Tibial artery (tissue), 4 donors: Measurements from ENCODE around the gene PLEKHG4B.

Experiments used
- DNase-seq, 2 donors: peaks; one replicate each; pipeline ENCODE4 v3.0.0-alpha.2; 2019
- H3K27ac ChIP-seq, 2 donors: fragments of 200-600 bp; sonication (generic) in 1 of 2; 1 replicate in 1 of 2; 2 replicates in 1 of 2; pipeline ENCODE4 v1.5.1; 2018 to 2019; ENCODE audit warnings: mild to moderate bottlenecking in 1 of 2
- H3K27me3 ChIP-seq, 2 donors: fragments of 200-600 bp; sonication (generic) in 1 of 2; one replicate each; pipeline versions ENCODE4 v1.5.1 to v1.6.0; 2016 to 2019
- H3K36me3 ChIP-seq, 3 donors: fragments of 200-600 bp; sonication (generic) in 2 of 3; one replicate each; pipeline ENCODE4 v1.5.1; 2016 to 2019; ENCODE audit warnings: mild to moderate bottlenecking in 2 of 3
- H3K4me1 ChIP-seq, 4 donors: fragments of 200-600 bp; sonication (generic) in 2 of 4; 1 replicate in 3 of 4; 2 replicates in 1 of 4; pipeline ENCODE4 v1.5.1; 2016 to 2019
- H3K4me3 ChIP-seq, 2 donors: fragments of 200-600 bp; sonication (generic) in 1 of 2; 1 replicate in 1 of 2; 2 replicates in 1 of 2; pipeline ENCODE4 v1.5.1; 2018 to 2019; ENCODE audit warnings: mild to moderate bottlenecking in 2 of 2
- H3K9me3 ChIP-seq, 3 donors: fragments of 200-600 bp; sonication (generic) in 1 of 3; one replicate each; pipeline ENCODE4 v1.5.1; 2016 to 2019
- CTCF ChIP-seq, 2 experiments: fragments of 200-600 bp in 1 of 2; fragments of 450-650 bp in 1 of 2; IDR thresholded peaks; one replicate each; pipeline ENCODE4 v1.5.1; 2017 to 2019; ENCODE audit warnings: antibody characterized with exemption in 2 of 2, mild to moderate bottlenecking in 1 of 2, moderate library complexity in 1 of 2
- intact Hi-C: fragments of 100-400 bp; cut with DNase I; formaldehyde crosslinking; loops from one replicate; pipeline ENCODE4 v1.15.0; 2023; ENCODE audit warnings: low total_unique reads

PLEKHG4B gene

GRCh38 chr5:109826-110225 lies 17.9 kb downstream of the PLEKHG4B start:
- intact Hi-C loops: no loop called here
- no peak for TF ChIP-seq CTCF (IDR thresholded peaks at IDR 0.05)
- no peak overlapping the region for H3K4me3 ChIP-seq
- DNase-seq: no peak
- H3K27me3 ChIP-seq: peaks cover 0 to 20% of the 10 kb centered on the region in 2 donors
- no peaks in the 10 kb centered on the region for H3K36me3 ChIP-seq
- no peaks in the 10 kb centered on the region for H3K9me3 ChIP-seq
- no peaks in the 10 kb centered on the region for H3K4me1 ChIP-seq
- no peak overlapping the region for H3K27ac ChIP-seq

DNA sequence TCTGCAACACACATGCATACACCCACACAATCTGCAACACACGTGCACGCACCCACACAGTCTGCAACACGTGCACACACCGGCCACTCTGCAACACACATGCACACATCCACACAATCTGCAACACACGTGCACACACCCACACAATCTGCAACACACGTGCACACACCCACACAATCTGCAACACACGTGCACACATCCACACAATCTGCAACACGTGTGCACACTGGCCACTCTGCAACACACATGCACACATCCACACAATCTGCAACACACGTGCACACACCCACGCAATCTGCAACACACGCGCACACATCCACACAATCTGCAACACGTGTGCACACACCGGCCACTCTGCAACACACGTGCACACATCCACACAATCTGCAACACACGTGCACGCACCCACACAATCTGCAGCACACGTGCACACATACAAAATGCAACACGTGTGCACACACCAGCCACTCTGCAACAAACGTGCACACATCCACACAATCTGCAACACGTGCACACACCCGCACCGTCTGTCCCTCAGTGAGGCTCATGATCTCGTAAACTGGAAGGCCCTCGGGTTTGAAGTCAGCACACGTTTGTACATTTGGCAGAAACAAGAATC lies 18.4 kb downstream of the PLEKHG4B start:
- no peaks in the 10 kb centered on the region for H3K36me3 ChIP-seq
- H3K27ac ChIP-seq: no peak overlapping the region
- intact Hi-C loops: no loop called here
- no peak overlapping the region for H3K4me3 ChIP-seq
- DNase-seq: no peak
- no peak for TF ChIP-seq CTCF (IDR thresholded peaks at IDR 0.05)
- H3K4me1 ChIP-seq: no peaks in the 10 kb centered on the region
- peaks cover 0 to 20% of the 10 kb centered on the region in 2 donors for H3K27me3 ChIP-seq
- no peaks in the 10 kb centered on the region for H3K9me3 ChIP-seq

- H3K36me3 ChIP-seq: no peaks in the 10 kb centered on the region
- H3K4me3 ChIP-seq: no peak overlapping the region
- intact Hi-C loops: no loop called here
These were observed 19.2 kb downstream of the PLEKHG4B start for GRCh38 chr5:111171-111570.

GRCh38 chr5:119486-120097 lies 27.6 kb downstream of the PLEKHG4B start:
- no peak for TF ChIP-seq CTCF (IDR thresholded peaks at IDR 0.05)
- H3K36me3 ChIP-seq: no peaks in the 10 kb centered on the region
- intact Hi-C loops: no loop called here
- H3K27me3 ChIP-seq: no peaks in the 10 kb centered on the region
- peaks cover 0 to 5% (median 0%) of the 10 kb centered on the region in 3 donors for H3K9me3 ChIP-seq
- DNase-seq: no peak
- H3K27ac ChIP-seq: no peak overlapping the region
- no peaks in the 10 kb centered on the region for H3K4me1 ChIP-seq
- no peak overlapping the region for H3K4me3 ChIP-seq

More at GRCh38 chr5:111171-111570, 19.2 kb downstream of the PLEKHG4B start:
- peaks cover 0 to 20% of the 10 kb centered on the region in 2 donors for H3K27me3 ChIP-seq
- H3K9me3 ChIP-seq: no peaks in the 10 kb centered on the region
- H3K27ac ChIP-seq: no peak overlapping the region
- no peak for DNase-seq
- H3K4me1 ChIP-seq: no peaks in the 10 kb centered on the region
- TF ChIP-seq CTCF (IDR thresholded peaks at IDR 0.05): no peak

DNA sequence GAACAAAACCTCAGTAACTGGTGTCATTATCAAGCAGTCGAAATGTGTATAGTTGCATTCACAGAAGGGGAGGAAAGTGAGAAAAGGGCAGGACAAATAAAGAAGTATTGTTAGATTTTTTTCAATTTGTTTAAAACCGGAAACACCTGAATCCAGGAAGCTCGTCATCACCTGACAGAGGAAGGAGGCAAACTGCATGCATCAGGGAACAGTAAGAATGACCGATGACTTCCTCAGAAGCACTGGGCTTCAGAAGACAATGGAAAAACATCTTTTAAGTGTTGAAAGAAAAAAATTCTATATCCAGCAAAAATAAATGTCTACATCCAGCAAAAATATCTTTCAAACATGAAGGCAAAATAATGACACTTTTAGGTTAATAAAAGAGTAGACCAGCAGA lies 29.5 kb downstream of the PLEKHG4B start:
- no peak for TF ChIP-seq CTCF (IDR thresholded peaks at IDR 0.05)

More for the DNA sequence above, 29.5 kb downstream of the PLEKHG4B start:
- Histone ChIP-seq H3K36me3 (no peaks in the 10 kb centered on the region), H3K27me3 (no peaks in the 10 kb centered on the region), H3K4me1 (no peaks in the 10 kb centered on the region), H3K27ac (no peak overlapping the region), H3K9me3 (peaks cover 0 to 5% (median 5%) of the 10 kb centered on the region in 3 donors), H3K4me3 (no peak overlapping the region)
- no peak for DNase-seq
- intact Hi-C loops: no loop called here
